LNCAP (cell line): ENCODE data around the gene SELP.

Experiments
- TF ChIP-seq, protein P1 (sequence below): fragments of 450-650 bp; IDR thresholded peaks from 2 replicates; pipeline ENCODE4 v1.5.1; 2017; ENCODE audit warnings: mild to moderate bottlenecking

SELP gene

DNA sequence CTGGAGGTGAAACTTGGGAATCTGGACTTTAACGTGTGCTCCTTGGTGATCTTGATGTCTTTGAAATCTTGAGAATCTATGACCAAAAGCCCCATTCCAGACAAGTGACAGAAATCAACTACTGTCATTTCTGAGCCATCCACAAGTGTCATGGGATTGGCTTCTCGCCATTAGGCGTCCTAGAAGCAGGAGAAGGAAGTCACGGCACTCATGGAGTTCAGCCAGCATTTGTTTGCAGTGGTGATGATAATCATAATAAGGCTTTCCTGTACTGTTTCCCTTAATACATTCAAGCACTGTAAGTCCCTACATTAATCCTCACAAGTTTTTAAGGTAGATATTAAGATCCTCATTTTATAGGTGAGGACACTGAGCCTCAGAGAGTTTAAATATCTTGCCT lies 55.6 kb downstream of the SELP start:
- TF ChIP-seq, protein P1, sequence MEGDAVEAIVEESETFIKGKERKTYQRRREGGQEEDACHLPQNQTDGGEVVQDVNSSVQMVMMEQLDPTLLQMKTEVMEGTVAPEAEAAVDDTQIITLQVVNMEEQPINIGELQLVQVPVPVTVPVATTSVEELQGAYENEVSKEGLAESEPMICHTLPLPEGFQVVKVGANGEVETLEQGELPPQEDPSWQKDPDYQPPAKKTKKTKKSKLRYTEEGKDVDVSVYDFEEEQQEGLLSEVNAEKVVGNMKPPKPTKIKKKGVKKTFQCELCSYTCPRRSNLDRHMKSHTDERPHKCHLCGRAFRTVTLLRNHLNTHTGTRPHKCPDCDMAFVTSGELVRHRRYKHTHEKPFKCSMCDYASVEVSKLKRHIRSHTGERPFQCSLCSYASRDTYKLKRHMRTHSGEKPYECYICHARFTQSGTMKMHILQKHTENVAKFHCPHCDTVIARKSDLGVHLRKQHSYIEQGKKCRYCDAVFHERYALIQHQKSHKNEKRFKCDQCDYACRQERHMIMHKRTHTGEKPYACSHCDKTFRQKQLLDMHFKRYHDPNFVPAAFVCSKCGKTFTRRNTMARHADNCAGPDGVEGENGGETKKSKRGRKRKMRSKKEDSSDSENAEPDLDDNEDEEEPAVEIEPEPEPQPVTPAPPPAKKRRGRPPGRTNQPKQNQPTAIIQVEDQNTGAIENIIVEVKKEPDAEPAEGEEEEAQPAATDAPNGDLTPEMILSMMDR = no peak

DNA sequence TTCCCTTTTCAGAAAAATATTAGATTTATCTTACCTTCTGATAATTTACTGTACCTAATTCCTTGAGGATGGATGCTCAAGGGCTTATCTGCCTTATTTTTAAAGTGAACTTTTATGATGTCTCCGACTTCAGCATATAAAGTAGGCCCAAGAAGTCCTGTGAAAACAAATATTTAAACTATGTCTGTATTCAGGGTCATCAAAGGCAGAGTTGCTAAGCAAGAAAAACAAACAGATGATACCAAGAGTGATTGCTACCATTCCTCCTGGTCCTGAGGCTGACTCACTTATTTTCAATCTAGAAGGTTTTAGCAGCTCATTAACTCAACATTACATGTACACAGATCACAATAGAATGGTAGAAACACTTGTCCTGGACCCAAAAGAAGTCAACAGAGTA lies 57.7 kb downstream of the SELP start:
- TF ChIP-seq, protein P1 = no peak

DNA sequence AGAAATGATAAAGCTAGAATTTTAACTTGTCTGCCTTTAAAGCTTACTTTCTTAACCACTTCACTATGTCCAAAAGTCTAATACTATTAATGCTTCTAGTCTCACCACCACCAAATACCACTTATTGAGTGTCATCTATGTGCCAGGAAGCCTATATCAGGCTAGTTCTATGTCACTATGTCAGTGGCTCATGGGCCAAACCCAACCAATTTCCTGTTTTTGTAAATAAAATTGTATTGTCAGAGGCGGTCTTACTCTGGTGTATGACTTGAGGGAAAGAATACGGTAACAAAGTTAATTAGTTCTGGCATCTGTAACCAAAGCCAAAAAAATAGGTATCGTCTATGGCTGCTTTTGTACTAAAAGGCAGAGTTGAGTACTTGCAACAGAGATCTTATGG lies 58.5 kb downstream of the SELP start:
- TF ChIP-seq, protein P1 = no peak

DNA sequence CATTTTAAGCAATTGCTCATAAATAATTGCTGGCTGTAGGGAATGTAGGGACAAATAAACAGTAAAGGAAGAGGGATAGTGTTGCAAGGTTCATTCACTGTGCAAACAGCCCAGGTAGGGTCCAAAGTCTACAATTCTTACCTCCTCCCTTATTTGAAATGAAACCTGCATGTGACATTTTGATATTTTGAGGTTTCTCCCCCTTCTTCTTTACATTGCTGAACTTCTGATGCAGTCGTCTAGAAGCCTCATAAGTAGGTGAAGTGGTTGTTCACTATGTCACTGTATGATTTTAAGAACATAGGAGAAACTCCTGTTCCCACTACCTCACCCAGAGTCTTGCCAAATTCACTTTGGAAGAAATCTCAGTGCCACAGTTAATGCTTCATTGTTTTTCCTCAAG lies 59.8 kb downstream of the SELP start:
- TF ChIP-seq, protein P1 = no peak

- TF ChIP-seq, protein P1 = no peak
These were observed 61.4 kb downstream of the SELP start for GRCh38 chr1:169568497-169568896.

DNA sequence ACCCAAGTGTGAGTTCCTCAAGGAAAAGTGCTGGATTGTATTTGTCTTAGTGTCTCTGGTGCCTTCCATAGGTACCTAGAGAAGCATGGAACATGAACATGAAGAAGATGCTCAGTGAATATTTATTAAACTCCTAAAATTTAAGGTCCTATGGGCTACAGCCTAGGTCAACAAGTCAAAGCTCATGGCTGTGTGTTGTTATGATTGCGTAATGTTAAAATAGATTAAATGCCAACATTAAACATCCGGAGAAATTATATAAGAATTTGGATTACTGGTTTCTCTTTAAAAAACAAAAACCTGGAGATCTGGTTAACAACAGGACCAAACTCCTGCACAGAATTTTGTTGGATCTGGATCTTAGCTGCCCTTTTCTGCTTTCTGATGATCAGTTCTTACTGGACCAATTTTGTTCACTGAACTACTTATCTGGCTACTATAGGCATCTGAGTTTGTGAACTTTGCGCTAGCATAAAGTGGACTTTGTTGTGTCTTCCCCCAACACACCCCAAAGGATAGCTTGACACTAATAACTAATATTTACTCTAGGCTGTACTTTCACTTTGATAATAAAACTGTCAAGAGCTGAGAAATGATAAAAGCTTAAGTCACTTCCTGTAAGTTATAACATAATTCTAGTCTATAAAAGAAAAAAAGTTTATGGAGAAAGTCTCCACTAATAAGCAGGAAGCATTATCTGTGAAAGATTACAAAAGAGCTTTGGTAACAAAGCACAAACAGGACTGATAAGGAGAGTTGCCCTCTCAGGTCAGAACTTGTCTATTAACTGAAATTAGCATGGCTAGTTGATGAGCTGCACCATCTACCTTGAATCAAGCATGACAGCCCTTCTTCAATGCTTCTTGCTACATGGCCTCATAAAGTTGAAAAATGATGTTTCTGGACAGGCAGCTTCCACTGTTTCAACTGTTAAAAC lies 64.3 kb downstream of the SELP start:
- TF ChIP-seq, protein P1 = no peak

DNA sequence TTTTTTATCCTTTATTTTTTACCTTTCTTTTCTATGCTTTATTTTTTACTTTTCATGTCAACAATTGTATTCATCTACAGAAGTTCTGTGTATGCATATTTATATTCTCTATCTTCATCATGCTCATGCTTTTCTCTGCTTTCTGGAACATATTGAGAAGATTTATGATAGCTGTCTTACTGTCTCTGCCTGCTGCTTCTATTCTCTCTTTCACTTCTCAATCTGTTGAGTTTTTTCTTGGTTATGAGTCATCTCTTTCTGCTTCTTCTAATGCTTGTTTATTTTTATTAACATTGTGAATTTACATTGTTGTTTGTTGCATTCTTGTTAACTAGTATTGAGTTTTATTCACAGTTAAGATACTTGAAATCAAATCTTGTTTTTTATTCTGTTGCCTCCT lies 66.3 kb downstream of the SELP start:
- TF ChIP-seq, protein P1 = no peak
